ENCODE results near the gene ERLEC1.

DNA sequence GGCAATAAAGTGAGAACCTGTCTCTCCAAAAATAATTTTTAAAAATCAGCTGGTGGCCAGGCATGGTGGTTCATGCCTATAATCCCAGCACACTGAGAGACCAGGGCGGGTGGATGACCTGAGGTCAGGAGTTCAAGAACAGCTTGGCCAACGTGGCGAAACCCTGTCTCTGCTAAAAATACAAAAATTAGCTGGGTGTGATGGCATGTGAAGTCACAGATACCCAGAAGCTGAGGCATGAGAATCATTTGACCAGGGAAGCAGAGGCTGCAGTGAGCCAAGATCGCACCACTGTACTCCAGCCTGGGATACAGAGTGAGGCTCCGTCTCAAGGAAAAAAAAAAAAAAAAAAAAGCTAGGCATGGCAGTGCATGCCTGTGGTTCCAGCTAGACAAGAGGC is 80.3 kb downstream of the ERLEC1 start:
- no peak for TF ChIP-seq BHLHE40 (IDR thresholded peaks at IDR 0.05; ENCODE audit: borderline replicate concordance)
- TF ChIP-seq SP1 (IDR thresholded peaks at IDR 0.05) = no peak

All from HEK293T (cell line).